Fibroblast of the aortic adventitia (primary cell): ENCODE data around the gene KCNJ9. TPM values are rescaled to one million over a fixed set of nuclear protein-coding genes. Genes with fewer than 3 reads are reported as not detected.

ENCODE experiments used
- DNase-seq: peaks from one replicate; pipeline ENCODE4 v3.0.0-alpha.2; 2010; ENCODE audit warnings: low read depth
- H3K4me3 ChIP-seq: 2 replicates; pipeline ENCODE4 v1.5.1; 2011; ENCODE audit warnings: low read depth, mild to moderate bottlenecking, control low read depth, low read length, moderate library complexity
- CTCF ChIP-seq: IDR thresholded peaks from 2 replicates; pipeline ENCODE4 v1.5.1; 2011; ENCODE audit warnings: mild to moderate bottlenecking, low read length, control low read depth, inconsistent platforms; ENCODE audit not compliant: insufficient read depth
- total RNA-seq: library from RNA; depleted of rRNA; stranded (reverse); fragments of >200 nt; gene quantifications from 2 replicates; pipeline ENCODE4 v1.2.3, GENCODE V29; 2012; ENCODE audit warnings: low replicate concordance

Gene KCNJ9
- total RNA-seq, 1 donor = not detected

DNA sequence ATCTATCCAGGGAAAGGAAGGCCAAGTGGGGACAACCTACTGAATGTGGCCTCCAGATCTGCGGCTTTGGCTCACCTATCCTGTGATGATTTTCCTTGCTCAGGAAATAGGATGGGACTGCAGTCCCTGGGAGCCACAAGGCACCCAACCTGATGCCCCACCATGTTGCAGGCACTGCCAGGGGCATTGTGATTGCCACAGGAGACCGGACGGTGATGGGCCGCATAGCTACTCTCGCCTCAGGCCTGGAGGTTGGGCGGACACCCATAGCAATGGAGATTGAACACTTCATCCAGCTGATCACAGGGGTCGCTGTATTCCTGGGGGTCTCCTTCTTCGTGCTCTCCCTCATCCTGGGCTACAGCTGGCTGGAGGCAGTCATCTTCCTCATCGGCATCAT lies 46.0 kb downstream of the KCNJ9 start:
- TF ChIP-seq CTCF = no peak
- DNase-seq = no peak

DNA sequence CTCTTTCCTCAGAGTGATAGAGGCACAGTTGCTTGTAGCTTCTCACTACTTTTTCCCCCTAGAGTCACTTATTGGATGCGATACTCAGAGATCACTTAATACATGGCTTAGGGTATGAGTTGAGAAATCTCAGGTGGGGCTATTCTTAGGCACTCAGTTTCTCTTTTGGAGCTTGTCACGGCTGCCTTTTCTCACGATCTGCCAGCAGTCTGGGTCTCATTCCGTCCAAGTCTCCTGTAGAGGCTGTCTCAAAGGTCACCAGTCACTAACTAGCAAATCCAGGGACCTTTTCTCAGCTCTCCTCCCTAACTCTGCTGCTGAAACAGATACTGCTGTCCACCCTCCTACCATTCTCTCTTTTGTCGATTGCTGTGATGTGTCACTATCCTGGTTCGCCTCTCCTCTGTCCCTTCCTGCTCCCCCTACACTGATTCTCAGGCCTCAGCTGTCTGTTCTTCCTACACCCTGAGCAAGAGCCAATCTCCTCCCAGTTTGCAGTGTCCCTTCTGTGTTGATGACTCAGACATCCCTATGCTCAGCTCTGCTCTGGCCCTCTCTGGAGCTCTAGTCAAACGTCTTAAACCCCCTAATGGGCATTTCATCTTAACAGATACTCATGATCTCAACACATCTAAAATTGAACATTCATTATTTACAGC lies 46.7 kb downstream of the KCNJ9 start:
- DNase-seq = peak; percentile 39

More for the DNA sequence above, 46.0 kb downstream of the KCNJ9 start:
- no peak overlapping the region for H3K4me3 ChIP-seq

GRCh38 chr1:160128636-160129035 lies 47.3 kb downstream of the KCNJ9 start:
- TF ChIP-seq CTCF = no peak
- no peak for DNase-seq

More for the DNA sequence above, 46.7 kb downstream of the KCNJ9 start:
- no peak overlapping the region for H3K4me3 ChIP-seq
- TF ChIP-seq CTCF = no peak

DNA sequence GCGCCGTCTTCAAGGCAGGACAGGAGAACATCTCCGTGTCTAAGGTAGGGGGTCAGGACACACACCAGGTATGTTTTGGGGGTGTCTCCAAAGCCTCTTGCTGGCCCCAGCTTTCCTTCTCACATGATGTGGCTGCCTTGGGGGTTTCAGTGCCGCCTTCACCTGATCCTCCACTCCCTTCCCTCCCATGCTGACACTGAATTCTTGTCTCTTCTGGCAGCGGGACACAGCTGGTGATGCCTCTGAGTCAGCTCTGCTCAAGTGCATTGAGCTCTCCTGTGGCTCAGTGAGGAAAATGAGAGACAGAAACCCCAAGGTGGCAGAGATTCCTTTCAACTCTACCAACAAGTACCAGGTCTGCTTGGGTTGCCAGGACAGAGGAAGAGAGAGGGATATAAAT lies 47.7 kb downstream of the KCNJ9 start:
- no peak for TF ChIP-seq CTCF

More at GRCh38 chr1:160128636-160129035, 47.3 kb downstream of the KCNJ9 start:
- H3K4me3 ChIP-seq = no peak overlapping the region

GRCh38 chr1:160129558-160129957 lies 48.2 kb downstream of the KCNJ9 start:
- TF ChIP-seq CTCF = no peak
- no peak for DNase-seq
- no peak overlapping the region for H3K4me3 ChIP-seq

More for the DNA sequence above, 47.7 kb downstream of the KCNJ9 start:
- no peak overlapping the region for H3K4me3 ChIP-seq
- DNase-seq = no peak

DNA sequence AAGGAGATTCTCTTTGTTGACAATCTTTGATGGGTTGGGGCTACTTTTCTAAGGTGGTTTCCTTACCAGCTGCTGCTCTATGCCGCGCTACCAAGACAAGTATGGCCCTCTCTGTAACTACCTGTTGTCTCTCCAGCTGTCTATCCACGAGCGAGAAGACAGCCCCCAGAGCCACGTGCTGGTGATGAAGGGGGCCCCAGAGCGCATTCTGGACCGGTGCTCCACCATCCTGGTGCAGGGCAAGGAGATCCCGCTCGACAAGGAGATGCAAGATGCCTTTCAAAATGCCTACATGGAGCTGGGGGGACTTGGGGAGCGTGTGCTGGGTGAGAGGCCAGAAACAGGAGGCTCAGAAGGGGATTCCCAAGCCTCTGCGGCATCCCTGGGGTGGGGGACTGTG lies 48.6 kb downstream of the KCNJ9 start:
- H3K4me3 ChIP-seq = no peak overlapping the region
- DNase-seq = no peak
- no peak for TF ChIP-seq CTCF

DNA sequence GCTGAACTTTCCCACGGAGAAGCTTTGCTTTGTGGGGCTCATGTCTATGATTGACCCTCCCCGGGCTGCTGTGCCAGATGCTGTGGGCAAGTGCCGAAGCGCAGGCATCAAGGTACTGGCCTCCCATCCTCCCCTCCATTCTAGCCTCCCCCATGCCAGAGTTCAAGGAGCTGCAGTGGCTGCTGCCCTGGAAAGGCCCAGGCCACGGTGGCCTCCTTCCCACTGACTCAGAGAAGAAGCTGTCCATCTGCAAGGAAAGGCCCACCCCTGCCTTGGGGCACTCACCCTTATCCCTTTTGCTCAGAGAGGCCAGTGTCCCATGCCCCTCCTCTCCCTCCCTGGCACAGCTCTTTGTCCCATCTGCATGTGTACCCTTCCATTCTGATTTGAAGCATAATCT lies 49.1 kb downstream of the KCNJ9 start:
- no peak overlapping the region for H3K4me3 ChIP-seq
- TF ChIP-seq CTCF = no peak
- DNase-seq = no peak
